G401.6 (cell line): ENCODE data around the gene TTC9.

Experiments used
- FAIRE-seq: peaks from 2 replicates; lab custom pipeline; 2012; peaks lifted over from hg19 to GRCh38; lab: Jason Lieb, UNC

The TTC9 gene

DNA sequence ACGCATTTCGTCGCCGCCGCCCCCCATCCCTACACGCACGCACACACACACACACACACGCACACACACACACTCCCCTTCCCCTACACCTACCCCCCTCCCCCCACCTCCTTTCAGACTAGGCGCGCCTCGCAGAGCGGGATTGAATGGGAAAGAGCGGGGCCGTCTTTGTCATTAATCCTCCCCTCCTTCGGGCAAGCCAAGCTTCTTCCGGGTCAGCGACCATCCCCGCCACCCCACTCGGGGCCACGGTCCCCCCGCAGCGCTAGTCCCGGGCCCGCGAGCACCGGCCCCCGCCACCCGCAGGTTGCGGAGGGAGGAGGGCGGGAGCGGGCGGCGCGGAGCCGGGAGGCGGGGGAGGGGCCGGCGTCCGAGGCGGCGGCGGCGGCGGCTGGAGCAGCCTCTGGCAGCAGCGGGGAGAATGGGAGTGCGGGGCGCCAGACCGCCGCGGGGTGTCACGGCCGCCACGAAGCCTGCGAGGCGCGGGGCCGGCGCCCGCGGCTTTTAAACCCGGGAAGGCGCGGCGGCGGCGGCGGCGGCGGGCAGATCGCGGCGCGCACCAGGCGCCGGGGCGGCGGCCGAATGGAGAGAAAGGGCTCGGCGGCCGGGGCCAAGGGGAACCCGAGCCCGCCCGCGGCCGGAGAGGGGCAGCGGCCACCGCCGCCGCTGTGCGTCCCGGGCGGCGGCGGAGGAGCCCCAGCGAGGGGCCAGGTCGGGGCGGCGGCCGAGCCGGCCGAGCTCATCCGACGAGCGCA lies at the start of gene TTC9:
TTC9 (plus strand) TSS at position 369 of the 755 bp plus-strand sequence; CDS start at position 583, 214 bp downstream.
- FAIRE-seq = no peak

DNA sequence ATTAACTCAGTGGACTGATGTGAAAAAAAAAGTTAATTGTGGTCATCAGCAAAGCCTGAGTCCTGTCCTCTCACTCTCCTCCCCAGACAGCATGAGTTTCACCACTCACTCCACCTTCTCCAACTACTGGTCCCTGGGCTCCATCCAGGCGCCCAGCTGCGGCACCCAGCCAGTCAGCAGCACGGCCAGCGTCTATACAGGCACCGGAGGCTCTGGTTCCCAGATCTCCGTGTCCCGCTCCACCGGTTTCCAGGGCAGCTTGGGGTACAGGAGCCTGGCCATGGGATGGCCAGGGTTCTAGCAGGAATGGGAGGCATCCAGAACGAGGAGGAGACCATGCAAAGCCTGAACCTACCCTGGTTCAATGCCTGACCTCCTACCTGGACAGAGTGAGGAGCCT lies 47.3 kb upstream of the TTC9 start:
- no peak for FAIRE-seq

DNA sequence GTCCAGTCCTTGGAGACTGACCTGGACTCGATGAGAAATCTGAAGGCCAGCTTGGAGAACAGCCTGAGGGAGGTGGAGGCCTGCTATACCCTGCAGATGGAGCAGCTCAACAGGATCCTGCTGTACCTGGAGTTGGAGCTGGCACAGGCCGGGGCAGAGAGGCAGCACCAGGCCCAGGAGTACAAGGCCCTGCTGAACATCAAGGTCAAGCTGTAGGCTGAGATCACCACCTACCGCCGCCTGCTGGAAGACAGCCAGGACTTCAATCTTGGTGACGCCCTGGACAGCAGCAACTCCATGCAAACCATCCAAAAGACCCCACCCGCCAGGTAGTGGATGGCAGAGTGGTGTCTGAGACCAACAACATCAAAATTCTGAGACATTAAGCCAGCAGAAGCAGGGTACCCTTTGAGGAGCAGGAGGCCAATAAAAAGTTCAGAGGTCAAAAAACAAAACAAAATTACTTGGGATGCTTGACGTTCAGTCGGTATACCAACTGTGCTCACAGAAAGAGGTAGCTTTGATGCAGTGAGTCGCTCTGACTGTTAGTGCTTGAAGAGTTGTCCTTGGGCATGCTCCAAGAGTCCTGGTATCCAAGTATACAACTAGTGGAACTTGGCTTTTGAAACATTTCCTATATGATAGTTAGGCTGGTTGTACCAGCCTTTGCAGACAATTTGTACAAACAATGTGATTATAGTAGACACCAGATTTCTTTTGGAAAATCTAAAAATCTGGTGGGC lies 46.1 kb upstream of the TTC9 start:
- FAIRE-seq = no peak

DNA sequence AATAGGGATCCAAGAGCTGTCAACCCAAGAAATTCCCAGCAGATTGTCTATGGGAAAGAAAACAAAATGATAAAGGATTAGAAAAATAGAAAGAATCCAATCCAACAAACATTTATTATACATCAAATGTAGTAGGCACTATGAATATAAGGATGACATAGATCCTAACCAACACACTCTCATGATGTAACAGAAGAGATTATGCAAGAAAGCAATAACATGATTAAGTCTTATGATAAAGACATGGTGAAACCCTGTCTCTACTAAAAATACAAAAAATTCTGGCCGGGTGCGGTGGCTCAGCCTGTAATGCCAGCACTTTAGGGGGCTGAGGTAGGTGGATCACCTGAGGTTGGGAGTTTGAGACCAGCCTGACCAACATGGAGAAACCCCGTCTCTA lies 44.0 kb upstream of the TTC9 start:
- no peak for FAIRE-seq

DNA sequence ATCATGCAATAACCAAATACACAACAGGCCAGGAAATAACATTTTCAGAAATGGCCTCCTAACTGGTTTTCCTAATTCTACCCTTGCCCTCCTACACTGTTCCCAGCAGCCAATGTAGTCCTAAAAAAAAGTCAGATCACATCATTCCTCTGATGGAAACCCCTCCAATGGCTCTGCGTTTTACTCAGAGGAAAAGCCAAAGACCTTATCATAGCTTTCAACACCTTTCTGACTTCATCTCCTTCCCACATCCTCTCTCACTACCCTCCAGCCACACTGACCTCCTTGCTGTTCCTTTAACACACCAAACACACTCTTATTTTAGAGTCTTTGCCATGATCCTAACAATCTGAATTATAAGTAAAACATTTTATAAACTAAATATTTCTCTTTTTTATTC lies 42.4 kb upstream of the TTC9 start:
- no peak for FAIRE-seq

DNA sequence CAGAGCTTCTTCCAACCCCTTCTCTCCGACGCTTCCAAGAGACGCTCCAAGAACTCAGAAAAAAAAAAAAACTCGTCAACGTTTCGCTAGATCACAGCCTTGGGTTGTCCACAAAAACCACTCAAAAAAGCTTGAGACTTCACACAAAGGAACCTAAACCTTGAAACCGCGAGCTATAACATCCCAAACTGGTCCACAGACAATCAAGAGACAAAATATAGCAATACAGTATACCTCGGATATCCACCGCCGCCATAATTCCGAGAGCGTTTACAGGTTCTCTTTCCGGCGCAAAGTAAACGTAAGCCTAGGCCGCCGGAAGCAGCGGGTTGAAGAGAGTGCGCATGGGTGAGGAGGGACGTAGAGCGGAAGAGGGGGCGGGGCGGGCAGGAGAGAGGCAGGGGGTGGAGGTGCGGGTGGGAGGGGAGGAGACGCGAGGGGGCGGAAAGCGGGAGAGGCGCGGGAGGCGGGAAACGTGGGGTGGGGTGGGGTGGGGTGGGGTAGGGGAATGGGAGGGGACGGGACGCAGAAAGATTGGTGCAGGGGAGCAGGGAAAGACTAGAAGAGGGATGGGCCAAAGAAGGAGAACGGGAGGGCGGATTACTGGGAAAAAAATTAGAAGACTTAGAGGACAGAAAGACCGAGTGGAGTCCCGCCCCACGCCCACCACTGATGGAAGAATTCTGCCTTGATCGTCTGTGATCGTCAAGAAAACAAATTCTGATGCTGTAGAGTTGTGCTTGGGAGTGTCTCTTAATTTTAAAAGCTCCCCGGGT lies 41.1 kb upstream of the TTC9 start, which contains the start of gene MED6:
MED6 (minus strand) TSS at position 274 of the 776 bp plus-strand sequence; CDS start at position 256, 18 bp downstream.
- no peak for FAIRE-seq

DNA sequence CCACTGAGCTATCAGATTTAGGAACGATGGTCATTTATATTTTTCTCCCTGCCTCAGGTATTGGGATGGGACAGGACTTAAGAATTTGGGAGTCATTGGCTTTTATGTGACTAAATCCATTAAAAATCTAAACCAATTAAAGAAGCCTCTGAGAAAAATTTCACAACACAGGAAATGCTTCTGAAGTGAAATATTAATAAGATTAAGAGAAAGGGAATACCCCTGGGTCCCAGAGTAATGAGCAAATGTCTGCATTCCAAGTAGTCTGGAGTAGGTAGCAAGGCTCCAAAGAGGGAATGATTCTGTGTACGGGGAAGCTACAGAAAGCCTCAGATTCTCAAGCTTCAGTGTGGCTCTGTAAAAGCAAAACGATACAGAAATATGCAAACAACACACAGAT lies 40.6 kb upstream of the TTC9 start:
- no peak for FAIRE-seq

DNA sequence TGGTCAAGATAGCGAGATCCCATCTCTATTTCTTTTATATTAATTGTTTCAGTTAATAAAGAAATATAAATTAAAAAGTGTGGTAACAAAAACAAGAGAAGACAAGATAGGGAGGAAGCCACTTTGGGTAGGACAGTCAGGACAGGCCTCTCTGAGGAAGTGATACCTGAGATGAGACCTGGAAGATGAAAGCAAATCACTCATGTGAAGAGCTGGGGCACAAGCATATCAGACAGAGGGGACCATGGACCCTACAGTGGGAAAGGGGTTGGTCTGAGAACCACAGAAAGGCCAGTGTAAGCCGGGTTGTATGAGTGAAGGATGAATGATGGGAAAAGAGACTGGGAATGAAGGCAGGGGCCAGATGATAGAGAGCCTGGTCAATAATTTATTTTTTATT lies 39.5 kb upstream of the TTC9 start:
- no peak for FAIRE-seq

DNA sequence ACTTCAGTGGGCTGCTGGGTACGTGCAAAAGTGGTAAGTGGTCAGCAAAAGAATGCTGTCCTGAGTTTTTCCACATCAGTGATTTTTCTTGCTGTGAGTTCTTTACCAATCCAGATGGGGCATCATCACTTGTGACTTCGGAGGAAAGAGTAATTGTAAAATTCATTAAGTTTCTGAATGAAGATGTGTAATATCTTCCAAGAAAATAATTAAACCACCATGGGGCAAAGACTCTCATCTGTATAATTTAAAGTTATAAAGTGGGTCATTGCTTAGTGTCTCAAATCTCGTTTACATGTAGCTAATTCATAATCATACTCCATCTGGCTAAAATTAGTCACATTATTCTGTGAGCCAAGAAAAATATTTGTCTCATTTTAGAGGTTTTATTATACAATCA lies 30.5 kb upstream of the TTC9 start:
- no peak for FAIRE-seq

DNA sequence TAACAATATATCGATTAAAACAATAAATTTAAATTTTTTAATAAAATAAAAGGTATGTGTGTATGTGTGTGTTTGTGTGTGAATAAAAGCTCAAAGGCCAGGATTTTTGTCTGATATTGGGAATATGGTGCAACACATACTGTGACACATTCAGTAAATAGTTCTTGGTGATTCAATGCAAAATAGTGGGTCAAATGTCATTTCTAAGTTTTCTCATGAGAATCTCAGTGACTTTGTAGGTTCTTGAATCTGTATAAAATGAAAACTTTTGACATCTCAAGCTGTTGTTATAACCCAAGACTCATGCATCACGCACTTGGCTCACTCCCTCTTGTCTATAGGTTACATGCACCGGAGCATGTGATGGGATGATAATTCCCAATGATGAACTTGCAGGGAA lies 25.1 kb upstream of the TTC9 start:
- FAIRE-seq = no peak

DNA sequence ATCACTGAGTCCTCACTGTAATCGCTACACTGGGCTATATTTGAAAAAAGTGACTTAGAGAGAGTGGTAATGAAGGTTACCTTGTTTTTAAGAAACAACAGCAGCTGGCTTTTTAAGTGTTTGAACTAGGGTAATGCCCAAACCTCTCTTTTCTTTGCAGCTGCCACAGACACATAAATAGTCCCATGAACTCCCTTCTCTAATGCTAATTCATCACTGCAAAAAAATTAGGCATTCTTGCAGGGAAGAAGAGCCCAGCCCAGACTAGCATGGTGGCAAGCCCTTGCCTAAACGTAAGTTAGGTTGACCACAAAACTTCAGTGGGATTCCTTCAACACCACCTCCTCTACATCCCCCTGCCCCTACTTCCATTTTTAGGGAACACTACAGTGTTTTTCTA lies 23.4 kb upstream of the TTC9 start:
- FAIRE-seq = no peak

DNA sequence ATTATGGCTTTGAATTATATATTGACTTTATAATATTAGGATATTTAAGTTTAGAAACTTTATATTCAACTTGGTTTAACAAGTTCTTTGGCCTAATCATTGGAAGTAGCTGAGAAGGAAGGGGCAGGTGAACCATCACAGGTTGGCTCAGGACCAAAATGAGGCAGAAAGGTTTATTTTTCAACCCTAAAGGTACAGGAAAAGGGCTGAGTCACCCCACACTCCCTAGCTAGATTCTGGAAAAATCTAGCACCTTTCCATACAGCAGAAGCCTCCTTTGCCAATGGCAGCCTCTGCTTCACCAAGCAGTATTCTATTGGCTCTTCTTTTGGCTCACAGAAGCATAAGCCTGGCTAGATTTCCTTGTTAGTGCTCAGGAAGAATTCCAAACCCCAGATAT lies 22.0 kb upstream of the TTC9 start:
- FAIRE-seq = no peak

DNA sequence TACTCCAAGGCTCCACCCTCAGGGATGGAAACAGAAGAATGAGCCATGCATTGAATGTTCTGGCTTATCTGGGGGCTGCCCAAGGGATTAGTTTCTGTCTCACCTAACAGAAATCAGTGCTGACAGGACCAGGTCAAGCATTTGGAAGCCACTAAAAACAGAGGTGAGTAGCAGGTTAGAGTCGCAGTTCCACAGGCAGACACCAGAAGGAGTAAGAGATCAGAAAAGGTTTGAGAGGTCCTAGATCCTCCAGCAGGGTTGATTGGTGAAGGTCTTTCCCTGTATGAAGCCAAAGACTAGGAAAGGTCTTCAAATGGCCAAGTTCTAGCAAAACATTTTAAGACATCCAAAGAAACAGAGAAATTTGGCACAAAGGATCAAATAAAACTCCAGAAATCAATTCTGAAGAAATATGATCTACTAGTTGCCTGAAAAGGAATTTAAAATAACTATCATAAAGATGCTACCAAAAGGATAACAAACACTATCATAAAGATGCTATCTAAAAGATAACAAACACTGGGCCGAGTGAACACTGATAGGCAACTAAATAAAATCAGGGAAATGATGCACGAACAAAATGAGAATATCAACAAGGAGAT lies 19.5 kb upstream of the TTC9 start:
- peak; percentile 33 for FAIRE-seq

DNA sequence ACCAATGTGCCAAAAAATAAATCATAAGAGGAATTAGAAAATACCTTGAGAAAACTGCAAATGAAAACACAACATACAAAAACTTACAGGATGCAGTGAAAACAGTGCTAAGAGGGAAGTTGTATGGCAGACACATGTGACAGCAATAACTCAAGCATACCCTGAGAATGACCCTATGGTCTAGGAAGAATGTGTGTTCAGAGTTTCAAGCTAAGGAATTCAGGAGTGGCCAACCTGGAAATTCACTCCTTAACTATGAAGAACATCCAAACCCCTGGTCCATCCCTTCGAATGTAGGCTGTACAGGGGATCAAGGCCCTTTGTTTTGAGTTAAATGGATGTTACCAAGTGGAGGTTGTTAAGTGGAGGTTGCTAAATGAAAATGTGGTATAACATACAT lies 16.7 kb upstream of the TTC9 start:
- no peak for FAIRE-seq

DNA sequence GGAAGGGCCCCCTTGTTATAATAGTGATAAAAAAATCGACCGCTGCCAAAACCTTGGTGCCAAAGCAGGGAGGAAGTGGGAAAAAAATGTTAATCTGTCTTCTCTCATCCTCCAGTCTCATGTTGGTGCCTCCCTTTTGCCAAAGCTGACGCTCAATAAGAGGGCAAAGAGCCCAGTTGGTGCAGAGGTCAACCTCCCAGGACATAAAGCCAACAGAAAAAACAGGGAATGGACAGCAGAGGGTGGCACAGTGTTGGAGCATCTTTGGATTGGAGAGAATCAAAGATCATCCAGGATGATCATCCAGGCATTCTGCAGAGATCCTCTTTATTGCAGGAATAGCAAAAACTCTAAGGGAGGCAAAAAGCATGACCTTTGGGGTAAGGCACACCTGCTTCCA lies 9.8 kb upstream of the TTC9 start:
- FAIRE-seq = no peak

DNA sequence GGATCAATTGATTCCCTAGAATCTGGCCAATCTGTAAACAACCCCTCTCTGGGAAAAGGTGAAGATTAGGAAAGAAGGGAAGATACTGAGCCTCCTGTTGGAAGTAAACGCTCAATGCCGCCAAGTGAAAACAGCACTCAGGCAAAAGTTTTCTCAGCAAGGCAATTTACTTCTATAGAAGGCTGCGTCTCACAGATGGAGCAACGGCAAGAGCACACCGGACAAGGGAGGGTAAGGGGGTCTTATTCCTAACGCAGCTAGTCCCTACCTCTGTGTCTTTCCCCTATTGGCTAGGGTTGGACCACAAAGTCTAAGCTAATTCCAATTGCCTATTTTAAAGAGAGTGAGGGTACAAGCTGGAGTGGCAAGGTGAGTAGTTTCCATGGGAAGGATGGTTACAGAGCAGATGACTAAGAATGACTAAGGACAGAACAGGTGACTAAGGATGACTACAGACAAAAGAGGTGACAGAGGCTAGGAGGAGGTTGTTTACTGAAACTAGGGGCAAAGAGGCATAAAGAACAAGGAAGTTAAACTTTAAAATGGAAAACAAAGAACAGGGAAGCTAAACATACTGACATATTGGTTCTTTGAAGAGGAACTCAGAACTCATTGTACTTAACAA lies 5.6 kb upstream of the TTC9 start:
- no peak for FAIRE-seq

DNA sequence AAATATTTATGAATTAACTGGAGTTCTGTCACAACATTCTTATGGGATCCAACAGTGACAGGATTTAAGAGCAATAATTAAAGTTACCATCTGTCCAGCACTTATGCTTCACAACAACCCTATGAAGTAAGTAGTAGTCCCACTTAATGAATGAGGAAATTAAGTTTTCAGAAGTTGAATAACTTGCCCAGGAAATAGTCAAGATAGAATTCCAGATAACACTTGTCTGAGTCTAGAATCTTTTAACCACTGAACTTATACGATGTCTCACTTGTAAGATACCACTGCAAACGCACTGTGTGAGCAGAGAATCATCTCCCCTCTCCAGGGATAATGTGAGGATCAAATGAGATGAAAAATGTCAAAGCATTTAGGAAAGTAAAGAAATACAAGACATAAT lies 3.3 kb upstream of the TTC9 start:
- FAIRE-seq = no peak

DNA sequence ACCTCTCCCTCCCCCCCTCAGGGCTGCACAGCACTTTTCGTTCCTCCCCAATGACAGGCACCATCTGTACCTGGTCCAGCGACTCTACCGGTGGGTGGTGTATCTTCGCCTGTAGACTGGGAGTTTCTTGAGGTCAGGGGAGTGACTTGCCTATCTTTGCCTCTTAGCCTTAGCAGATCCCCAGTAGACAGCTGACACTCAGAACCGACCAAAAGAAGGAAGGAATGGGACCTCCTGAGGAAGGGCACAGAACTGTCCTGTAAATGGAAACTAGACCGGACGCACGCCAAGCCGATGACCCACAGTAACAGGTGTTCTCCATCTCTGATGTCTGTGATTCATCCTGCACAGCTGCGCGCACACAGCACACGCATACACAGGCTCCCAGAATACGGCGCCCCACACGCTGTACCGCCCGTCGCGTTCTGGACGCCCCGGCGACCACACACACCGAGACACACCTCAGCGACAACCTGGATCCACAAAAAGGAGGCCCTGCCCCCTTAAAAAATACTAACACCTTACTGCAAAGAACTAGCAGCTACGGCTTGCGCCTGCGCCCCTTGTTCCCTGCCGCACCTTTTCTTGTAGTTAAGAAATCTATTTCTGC lies 673 bp upstream of the TTC9 start:
- no peak for FAIRE-seq

DNA sequence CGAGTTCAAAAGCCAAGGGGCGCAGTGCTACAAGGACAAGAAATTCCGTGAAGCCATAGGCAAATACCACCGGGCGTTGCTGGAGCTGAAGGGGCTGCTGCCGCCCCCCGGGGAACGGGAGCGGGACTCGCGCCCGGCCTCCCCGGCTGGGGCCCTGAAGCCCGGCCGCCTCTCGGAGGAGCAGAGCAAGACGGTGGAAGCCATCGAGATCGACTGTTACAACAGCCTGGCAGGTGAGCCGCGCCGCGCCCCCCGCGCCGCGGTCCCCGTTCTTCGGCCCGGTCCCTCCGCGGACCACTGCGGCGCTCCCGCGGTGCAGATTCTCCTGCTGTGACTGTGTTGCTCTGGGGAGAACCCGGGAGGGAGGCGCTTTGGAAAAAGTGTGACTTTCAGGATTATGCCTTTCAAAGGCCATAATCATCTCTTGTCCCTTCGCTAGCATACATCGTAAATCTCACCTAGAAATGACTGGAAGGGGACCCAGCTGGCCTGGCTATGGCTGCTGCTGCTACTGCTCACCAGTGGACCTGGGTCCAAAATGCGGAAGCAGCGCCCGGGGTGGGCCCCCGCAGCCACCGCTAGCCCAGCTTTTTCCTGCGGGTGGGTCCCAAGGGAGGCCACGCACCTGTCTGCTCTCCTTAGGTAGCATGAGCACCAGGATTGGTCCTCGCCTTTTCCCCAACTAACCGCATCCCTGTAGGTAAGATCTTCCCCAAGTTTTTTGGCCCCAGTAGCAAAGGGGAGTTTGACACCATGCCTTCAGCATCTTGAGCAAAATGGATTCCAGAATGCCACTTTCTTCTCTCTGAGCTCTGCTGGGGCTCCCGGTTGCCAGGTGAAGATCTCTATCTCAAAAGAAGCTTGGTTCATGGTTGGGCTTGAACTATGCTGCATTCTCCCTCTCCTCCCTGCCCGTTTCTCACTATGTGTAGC lies 853 bp downstream of the TTC9 start:
- FAIRE-seq = no peak

DNA sequence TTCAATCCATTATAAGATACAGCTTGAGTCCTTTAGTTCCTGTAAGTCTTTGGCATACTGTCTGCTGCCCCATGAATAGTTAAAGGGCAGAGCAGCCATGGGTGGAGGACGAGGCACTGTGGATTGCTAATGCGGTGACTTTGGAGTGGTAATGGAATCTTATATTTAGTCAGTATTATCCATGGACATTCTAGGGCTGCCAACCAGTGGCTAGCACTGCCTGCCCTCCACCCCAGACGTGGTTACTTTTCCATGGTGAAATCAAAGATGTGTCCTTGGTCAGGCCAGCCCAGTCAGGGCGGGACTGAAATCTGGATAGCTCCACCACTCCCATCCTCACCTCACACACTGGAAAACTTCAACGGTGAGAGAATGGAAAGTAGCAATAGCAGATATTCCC lies 2.3 kb downstream of the TTC9 start:
- no peak for FAIRE-seq

DNA sequence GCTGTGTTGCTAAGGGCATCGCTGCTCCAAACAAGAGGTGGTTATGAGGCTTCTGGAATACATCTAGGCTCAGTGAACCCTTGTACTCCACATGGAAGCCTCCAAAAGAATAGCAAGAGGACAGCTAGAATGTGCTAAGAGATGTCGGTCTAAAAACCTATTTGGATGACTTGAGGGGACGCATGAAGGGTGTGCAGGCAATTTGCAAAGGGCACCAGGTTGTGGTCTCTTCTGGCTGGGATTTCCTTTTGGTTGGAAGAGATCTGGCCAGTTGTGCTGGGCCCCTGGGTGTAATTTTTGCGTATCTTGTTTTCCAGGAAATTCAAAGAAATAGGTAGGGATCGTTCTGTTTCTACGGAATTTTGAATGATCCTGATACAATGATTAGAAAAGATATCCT lies 4.2 kb downstream of the TTC9 start:
- no peak for FAIRE-seq
